Astrocyte of the cerebellum (primary cell): Measurements from ENCODE around the gene DIAPH2.
"Not testable (repeated sequence)": the region's sequence is repeated elsewhere in the genome, so short reads cannot be mapped to it uniquely, and the experiment has no call there.

Source experiments
- DNase-seq: peaks from one replicate; pipeline ENCODE4 v3.0.0-alpha.2; 2011; ENCODE audit warnings: low read depth
- H3K4me3 ChIP-seq: 2 replicates; pipeline ENCODE4 v1.5.1; 2011; ENCODE audit warnings: mild to moderate bottlenecking, low read depth, low read length, moderate library complexity
- CTCF ChIP-seq: IDR thresholded peaks from 2 replicates; pipeline ENCODE4 v1.5.1; 2012; ENCODE audit warnings: low read length, low read depth, moderate library complexity, mild to moderate bottlenecking; ENCODE audit errors: missing control alignments
- in situ Hi-C: cut with HindIII; loops from 2 replicates; pipeline ENCODE4 v1.10.0; 2017; ENCODE audit warnings: low sequenced_read_pairs

DIAPH2 gene

GRCh38 chrX:96846841-96847240, 162.2 kb downstream of the DIAPH2 start:
- in situ Hi-C loops: no loop called here
- DNase-seq: no peak
- no peak for TF ChIP-seq CTCF
- H3K4me3 ChIP-seq: no peak overlapping the region

GRCh38 chrX:96859422-96859821, 174.8 kb downstream of the DIAPH2 start:
- DNase-seq, H3K4me3 ChIP-seq, in situ Hi-C loops: not testable (repeated sequence)

- TF ChIP-seq CTCF: no peak
These were observed 176.6 kb downstream of the DIAPH2 start for GRCh38 chrX:96861218-96861617.

GRCh38 chrX:96861661-96862060, 177.0 kb downstream of the DIAPH2 start:
- no peak for DNase-seq
- in situ Hi-C loops: no loop called here
- H3K4me3 ChIP-seq: no peak overlapping the region
- no peak for TF ChIP-seq CTCF

More at GRCh38 chrX:96861218-96861617, 176.6 kb downstream of the DIAPH2 start:
- DNase-seq: no peak
- in situ Hi-C loops: no loop called here
- H3K4me3 ChIP-seq: no peak overlapping the region

- TF ChIP-seq CTCF: no peak
- in situ Hi-C loops: no loop called here
- H3K4me3 ChIP-seq: no peak within 1 kb of the TSS
- DNase-seq: no peak
These were observed 199.0 kb downstream of the DIAPH2 start, which contains the start of gene RPA4 for GRCh38 chrX:96883608-96884007. RPA4 (plus strand) TSS chrX:96883908; CDS start chrX:96884311, 403 bp downstream.

GRCh38 chrX:96884027-96884426, 199.4 kb downstream of the DIAPH2 start:
- TF ChIP-seq CTCF: no peak
- no peak for DNase-seq
- in situ Hi-C loops: no loop called here
- H3K4me3 ChIP-seq: no peak overlapping the region

- in situ Hi-C loops: no loop called here
- H3K4me3 ChIP-seq: no peak overlapping the region
- DNase-seq: no peak
- TF ChIP-seq CTCF: no peak
These were observed 205.1 kb downstream of the DIAPH2 start for GRCh38 chrX:96889726-96890125.
